NCI-H2081 (cell line): ENCODE data around the gene KCNK6.
A peak's percentile ranks its signal among the peaks of the same experiment; 100 is the strongest.

Experiments used
- DNase-seq, 2 experiments: peaks; one replicate each; lab custom pipeline; 2025; lab: John Stamatoyannopoulos, UW

KCNK6 gene

DNA sequence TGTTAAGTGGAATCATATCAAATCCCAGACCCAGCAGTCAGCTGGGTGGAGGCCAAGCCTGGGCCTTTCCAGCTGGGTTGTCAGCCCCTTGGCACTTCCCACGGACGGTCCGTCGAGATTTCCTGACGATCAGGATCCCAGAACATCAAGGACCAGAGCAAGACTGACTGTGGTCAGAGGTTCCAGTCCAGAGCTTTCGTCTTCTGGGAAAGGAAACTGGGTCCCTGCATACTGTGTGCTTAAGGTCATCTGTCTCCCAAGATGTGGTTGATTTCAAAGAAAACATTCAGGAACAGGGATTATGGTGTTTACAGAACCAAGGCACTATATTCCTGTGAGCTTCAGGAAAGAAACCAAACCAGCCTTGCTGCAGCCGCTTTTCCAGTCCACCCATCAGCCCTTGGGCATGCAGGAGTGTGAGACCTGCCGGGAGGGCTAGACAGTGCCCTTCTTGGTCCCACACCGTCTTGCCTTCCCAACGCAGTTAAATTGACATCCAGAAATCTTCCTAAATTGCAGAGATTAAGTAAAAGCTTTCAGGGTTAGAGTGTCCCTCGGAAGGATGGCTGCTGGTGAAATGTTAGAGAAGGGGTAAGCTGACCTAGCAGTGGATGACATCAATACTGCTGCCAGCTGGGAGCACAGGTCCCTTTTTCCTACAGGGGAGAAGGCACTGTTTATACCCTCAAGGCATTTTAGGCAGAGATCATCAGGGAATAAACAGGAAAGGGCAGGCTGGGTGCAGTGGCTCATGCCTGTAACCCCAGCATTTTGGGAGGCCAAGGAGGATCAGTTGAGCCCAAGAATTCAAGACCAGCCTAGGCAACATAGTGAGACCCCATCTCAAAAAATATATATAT is 20.6 kb upstream of the KCNK6 start:
- DNase-seq = no peak

GRCh38 chr19:38303517-38304351 is 15.9 kb upstream of the KCNK6 start, which contains the start of gene C19orf33:
Gene C19orf33, plus strand, starts transcription at chr19:38304251. Its CDS starts 11 bp downstream, at chr19:38304262.
- DNase-seq = no peak

DNA sequence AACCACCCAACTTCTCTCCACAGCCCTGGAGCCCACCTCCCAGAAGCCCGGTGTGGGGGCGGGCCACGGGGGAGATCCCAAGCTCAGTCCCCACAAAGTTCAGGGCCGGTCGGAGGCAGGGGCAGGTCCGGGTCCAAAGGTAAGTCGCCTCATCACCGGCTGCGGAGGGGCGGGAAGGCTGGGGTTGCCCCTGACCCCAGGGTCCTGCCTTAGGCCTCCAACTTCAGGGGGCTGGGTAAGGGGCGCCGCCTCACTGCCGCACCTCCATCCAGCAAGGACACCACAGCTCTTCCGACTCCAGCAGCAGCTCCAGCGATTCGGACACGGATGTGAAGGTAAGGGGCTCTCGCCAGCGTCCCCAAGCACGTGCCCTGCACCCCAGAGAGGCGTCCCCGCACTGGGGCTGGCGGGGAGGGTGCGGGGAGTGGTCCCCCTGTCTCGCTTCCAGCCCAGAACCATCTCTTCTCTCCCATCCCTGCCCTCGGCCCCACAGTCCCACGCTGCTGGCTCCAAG is 15.2 kb upstream of the KCNK6 start:
- no peak for DNase-seq

DNA sequence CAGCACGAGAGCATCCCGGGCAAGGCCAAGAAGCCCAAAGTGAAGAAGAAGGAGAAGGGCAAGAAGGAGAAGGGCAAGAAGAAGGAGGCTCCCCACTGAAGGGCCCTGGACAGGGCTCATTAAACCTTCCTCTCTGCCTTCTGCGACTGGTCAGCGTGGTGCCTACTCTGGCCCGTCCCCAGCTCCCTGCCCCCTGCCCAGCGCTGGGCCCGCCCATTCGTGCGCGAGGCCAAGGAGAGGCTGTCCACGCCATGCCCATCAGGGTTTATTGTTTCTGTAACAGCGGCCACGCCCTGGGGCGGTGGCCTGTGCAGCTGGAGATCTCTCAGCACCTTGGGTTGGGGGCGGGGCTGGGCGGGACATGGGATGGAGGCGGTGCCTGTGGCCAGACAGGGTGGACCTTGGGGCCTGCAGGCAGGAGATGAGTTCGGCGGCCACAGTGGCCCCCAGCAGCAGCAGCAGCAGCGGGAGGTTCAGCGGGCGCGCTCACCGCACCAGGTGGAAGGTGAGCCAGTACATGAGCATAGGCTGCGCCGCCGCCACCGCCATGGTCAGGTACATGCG is 14.7 kb upstream of the KCNK6 start:
- DNase-seq = peak; percentile 70 to 78

DNA sequence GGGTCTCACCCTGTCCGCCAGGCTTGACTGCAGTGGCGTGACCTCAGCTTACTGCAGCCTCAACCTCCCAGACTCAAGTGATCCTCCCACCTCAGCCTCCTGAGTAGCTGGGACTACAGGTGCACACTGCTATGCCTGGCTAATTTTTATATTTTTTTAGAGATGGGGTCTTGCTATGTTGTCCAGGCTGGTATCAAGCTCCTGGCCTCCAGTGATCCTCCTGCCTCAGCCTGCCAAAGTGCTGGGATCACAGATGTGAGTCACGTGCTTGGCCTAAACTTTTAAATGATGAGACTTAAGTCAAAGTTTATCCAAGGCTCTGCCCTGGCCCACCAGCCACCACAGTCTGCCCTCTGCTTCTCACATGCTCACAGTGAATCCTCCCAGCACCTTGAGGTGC is 13.4 kb upstream of the KCNK6 start:
- DNase-seq = no peak

DNA sequence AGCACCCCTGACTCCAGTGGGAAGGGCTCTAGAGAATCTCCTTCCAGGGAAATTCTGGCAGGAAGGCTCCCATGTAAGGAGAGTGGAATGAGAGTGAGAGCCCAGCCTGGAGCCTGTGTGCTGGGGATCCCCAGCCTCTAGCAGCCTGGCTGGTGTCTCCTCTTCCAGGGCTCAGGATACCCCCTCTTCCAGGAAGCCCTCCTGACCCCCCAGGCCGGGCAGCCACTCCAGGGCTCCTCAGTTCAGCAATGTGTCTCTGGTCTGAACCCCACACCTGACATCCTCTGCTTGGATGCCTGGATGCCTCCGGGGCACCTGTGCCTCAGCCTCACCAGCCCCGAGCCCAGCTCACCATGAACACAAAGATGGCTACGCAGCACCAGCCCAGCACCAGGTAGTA is 12.6 kb upstream of the KCNK6 start:
- DNase-seq = no peak

DNA sequence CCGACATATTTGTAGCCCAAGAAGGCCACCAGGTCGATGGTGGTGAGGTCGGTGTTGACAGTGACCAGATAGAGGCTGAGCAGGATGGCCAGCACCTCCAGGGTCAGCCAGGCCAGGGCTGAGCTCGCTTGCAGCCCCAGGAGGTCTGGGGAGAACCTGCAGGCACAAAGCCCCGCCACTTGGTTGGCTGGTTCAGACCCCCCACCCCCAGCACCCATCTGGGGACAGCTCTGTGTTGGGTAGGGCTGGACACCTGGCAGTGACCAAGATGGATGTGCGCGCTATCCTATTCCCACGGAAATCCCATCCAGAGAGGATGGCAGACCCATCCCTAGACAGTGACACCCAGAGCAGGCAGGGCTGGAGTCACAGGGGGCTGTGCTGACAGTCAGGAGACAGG is 12.0 kb upstream of the KCNK6 start:
- no peak for DNase-seq

- no peak for DNase-seq
Measured at GRCh38 chr19:38308006-38308766, 11.5 kb upstream of the KCNK6 start.

DNA sequence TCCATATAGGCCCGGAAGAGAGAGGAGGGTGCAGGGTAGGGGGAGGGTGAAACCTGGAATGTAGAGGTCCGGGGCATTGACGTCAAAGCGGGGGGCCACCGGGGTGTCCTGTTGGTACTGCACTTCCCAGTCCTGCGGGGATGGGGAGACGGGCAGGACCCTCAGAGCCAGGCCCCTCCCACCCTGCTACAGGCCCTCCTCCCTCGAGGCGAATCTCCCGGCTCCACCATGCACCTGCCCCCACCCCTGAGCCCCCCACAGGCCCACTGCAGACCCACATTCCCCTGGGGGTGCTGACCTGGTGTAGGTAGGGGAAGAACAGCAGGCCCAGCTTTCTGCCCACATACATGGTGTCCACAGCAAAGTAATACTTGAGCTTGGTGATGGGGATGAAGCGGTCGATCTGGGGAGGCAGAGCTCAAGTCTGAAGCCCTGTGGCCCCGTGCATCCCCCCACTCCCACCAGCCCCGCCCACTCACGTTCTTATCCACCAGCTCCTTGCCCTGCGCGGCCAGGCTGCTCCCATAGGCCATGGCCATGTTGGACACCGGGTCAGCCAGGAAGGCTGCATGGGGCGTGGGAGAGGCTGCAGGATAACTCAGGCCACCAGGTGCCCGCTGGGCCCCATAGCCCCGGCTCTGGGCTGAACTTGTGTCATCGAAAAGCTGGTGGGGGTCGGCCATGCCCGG is 10.6 kb upstream of the KCNK6 start:
- no peak for DNase-seq

GRCh38 chr19:38309615-38310278 is 9.9 kb upstream of the KCNK6 start:
- no peak for DNase-seq

- DNase-seq = no peak
Measured at GRCh38 chr19:38310279-38310670, 9.4 kb upstream of the KCNK6 start.

- DNase-seq = no peak
Measured at GRCh38 chr19:38310986-38311385, 8.7 kb upstream of the KCNK6 start.

GRCh38 chr19:38315657-38316476 is 3.8 kb upstream of the KCNK6 start, which contains the start of gene YIF1B:
Gene YIF1B, minus strand, starts transcription at chr19:38315947. Its CDS starts 30 bp downstream, at chr19:38315917.
- peak; percentile 96 for DNase-seq

DNA sequence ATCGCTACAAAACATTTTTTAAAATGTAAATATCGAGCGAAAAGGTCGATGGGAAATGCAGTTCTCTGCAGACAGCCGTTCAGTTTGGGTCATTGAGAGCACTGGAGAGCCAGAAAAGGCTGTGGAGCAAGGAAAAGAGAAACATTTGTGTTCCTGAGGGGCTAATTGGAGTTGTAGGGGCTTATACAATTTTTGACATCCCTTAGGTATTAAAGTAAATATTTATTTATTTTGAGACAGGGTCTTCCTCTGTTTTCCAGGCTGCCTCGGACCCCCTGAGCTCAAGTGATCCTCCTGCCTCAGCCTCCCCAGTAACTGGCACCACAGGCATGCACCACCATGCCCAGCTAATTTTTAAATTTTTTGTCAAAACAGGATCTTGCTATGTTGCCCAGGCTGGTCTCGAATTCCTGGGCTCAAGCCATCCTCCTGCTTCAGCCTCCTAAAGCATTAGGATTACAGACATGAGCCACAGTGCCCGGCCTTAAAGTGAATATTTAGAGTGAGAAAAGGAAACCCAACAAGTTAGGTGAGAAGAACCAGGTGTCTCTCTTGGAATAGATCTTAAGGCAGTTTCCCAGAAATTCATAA is 3.1 kb upstream of the KCNK6 start:
- DNase-seq = no peak

DNA sequence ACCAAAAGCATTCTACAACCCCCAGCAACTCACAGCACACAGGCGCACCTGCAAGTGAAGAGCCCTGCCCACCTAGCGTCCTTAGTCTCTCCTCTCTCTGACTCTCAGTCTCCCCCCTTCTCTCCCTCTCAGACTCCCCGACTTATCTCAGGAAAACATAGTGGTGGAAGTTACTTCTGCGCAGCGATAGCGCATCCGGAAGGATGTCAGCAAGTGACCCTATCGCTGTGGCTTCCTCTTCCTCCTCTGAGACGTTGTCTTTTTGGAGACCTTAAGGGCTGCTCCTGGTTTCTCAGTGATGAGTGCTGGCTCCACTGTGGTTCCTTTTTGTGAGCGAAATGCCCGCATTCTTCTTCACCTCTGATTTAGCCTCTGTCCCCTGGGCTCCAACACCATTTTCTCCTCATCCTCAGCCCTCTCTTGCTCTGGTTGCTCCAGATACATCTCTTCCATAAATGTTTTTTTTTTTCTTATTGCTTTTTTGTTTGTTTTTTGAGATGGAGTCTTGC is 2.5 kb upstream of the KCNK6 start:
- no peak for DNase-seq

- DNase-seq = no peak
Measured at GRCh38 chr19:38318660-38319059, 985 bp upstream of the KCNK6 start.

DNA sequence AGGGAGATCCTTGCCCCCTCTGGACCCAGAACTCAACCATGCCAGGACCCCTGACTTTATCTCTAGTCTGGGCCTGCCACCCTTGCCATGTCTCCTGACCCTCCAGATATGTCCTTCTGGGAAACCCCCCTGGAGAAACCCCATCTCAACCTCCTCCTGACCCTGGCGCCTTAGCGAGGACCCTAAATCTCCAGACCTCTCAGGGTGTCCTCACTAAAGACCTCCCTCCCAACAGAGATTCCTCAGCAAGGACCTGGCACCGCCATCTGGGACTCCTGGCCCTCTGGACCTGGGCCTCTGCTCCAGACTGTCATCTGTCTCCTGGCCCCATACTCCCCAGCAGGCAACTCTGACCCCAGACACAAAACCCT is 1.3 kb downstream of the KCNK6 start:
- no peak for DNase-seq

DNA sequence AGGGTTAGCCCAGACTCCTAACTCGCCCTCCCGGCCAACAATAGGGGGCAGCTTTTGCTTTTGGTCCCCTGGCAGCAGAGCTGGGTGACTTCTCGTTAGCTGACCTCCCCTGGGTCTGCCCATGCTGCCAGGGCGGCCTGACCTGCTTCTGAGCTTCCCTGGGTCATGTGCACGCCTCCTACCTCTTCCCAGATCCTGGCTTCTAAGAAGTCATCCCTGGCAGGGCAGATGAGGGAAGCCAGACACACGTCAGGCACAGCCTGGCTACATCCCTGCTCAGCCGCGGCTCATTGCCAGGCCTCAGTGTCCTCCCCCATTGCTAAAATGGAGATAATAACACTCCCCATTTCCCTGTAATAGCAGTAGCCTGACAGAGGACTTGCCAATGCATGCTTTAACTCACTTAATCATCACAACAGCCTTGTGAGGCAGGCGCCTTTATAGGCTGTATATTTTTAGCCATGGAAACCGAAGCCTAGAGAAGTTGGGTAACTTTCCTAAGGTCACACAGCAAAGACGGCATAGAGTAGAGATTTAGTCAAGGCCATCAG is 2.1 kb downstream of the KCNK6 start:
- no peak for DNase-seq

GRCh38 chr19:38323291-38323690 is 3.6 kb downstream of the KCNK6 start:
- no peak for DNase-seq
